HG03571 (cell line): ENCODE results near the gene NOTCH2.
"Not testable (repeated sequence)": the region's sequence is repeated elsewhere in the genome, so short reads cannot be mapped to it uniquely, and the experiment has no call there.

Experiments
- ATAC-seq: cut with Tn5 transposase; IDR thresholded peaks from one replicate; pipeline ENCODE4 v1.9.1; 2021; ENCODE audit not compliant: unreplicated experiment

The NOTCH2 gene

GRCh38 chr1:120069920-120070214, 405 bp upstream of the NOTCH2 start:
- not testable (repeated sequence) for ATAC-seq

- ATAC-seq = not testable (repeated sequence)
Measured at GRCh38 chr1:120068683-120069066, 787 bp downstream of the NOTCH2 start.

GRCh38 chr1:120048208-120048607, 21.3 kb downstream of the NOTCH2 start:
- not testable (repeated sequence) for ATAC-seq

GRCh38 chr1:120041771-120042170, 27.7 kb downstream of the NOTCH2 start:
- ATAC-seq = not testable (repeated sequence)

GRCh38 chr1:120032253-120032652, 37.2 kb downstream of the NOTCH2 start:
- ATAC-seq = not testable (repeated sequence)

GRCh38 chr1:120023791-120024190, 45.7 kb downstream of the NOTCH2 start:
- ATAC-seq = not testable (repeated sequence)

GRCh38 chr1:120014978-120015377, 54.5 kb downstream of the NOTCH2 start:
- ATAC-seq = not testable (repeated sequence)

GRCh38 chr1:120008320-120008719, 61.1 kb downstream of the NOTCH2 start:
- not testable (repeated sequence) for ATAC-seq

GRCh38 chr1:120007850-120008249, 61.6 kb downstream of the NOTCH2 start:
- not testable (repeated sequence) for ATAC-seq

- ATAC-seq = not testable (repeated sequence)
Measured at GRCh38 chr1:120001035-120001434, 68.4 kb downstream of the NOTCH2 start.

GRCh38 chr1:119996731-119997312, 72.6 kb downstream of the NOTCH2 start:
- not testable (repeated sequence) for ATAC-seq

- not testable (repeated sequence) for ATAC-seq
Measured at GRCh38 chr1:119995975-119996374, 73.5 kb downstream of the NOTCH2 start.

GRCh38 chr1:119988306-119989062, 81.0 kb downstream of the NOTCH2 start:
- ATAC-seq = no peak

- peak; percentile 61 for ATAC-seq
Measured at GRCh38 chr1:119987686-119988085, 81.8 kb downstream of the NOTCH2 start.

- ATAC-seq = no peak
Measured at GRCh38 chr1:119987112-119987511, 82.3 kb downstream of the NOTCH2 start.

- no peak for ATAC-seq
Measured at GRCh38 chr1:119986007-119986497, 83.4 kb downstream of the NOTCH2 start.

GRCh38 chr1:119984771-119985170, 84.7 kb downstream of the NOTCH2 start:
- ATAC-seq = no peak

GRCh38 chr1:119981986-119982815, 87.3 kb downstream of the NOTCH2 start:
- no peak for ATAC-seq

- ATAC-seq = no peak
Measured at GRCh38 chr1:119981496-119981895, 88.0 kb downstream of the NOTCH2 start.

GRCh38 chr1:119978018-119978505, 91.4 kb downstream of the NOTCH2 start:
- ATAC-seq = no peak

GRCh38 chr1:119977113-119977736, 92.2 kb downstream of the NOTCH2 start:
- not testable (repeated sequence) for ATAC-seq
